IPS-20b (cell line): ENCODE measurements around the gene IRS1.
"Not testable (repeated sequence)": the region's sequence is repeated elsewhere in the genome, so short reads cannot be mapped to it uniquely, and the experiment has no call there.

ENCODE experiments used
- H3K27ac ChIP-seq: one replicate; pipeline ENCODE4 v1.5.1; 2013; ENCODE audit warnings: low read length
- H3K27me3 ChIP-seq: 2 replicates; pipeline ENCODE4 v1.6.1; 2013; ENCODE audit warnings: mild to moderate bottlenecking, low read length, inconsistent platforms; ENCODE audit not compliant: insufficient read depth
- H3K36me3 ChIP-seq: 2 replicates; pipeline ENCODE4 v1.6.1; 2013; ENCODE audit warnings: low read depth, mild to moderate bottlenecking, inconsistent platforms, low read length, moderate library complexity; ENCODE audit not compliant: insufficient read depth
- H3K4me1 ChIP-seq: 2 replicates; pipeline ENCODE4 v1.6.1; 2013; ENCODE audit warnings: mild to moderate bottlenecking, control low read depth, inconsistent platforms, low read length, moderate library complexity; ENCODE audit not compliant: insufficient read depth
- H3K4me3 ChIP-seq: 2 replicates; pipeline ENCODE4 v1.5.1; 2013; ENCODE audit warnings: mild to moderate bottlenecking, low read length, inconsistent platforms
- H3K9ac ChIP-seq: 2 replicates; pipeline ENCODE4 v1.6.1; 2013; ENCODE audit warnings: low read depth, mild to moderate bottlenecking, inconsistent platforms, low read length, moderate library complexity
- H3K9me3 ChIP-seq: 2 replicates; pipeline ENCODE4 v1.6.1; 2013; ENCODE audit warnings: mild to moderate bottlenecking, low read depth, low read length, inconsistent platforms; ENCODE audit not compliant: insufficient read depth

The IRS1 gene

DNA sequence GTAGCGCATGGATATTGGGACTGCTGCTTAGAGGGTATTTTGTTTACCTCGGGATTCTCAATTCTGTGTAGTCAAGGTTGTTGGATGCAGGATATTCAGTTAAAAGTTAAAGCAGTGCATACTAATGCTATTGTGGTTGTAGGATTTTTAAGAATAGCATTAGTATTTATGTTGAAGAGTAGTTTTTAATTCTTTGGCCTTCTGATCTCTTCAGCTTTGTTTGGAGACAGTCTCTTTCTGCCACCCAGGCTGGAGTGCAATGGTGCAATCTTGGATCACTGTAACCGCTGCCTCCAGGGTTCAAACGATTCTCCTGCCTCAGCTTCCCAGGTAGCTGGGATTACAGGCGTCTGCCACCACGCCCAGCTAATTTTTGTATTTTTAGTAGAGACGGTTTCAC, 37.7 kb upstream of the IRS1 start:
- Histone ChIP-seq H3K9ac (peak overlapping the region; percentile 80; the same call in 1 of the 2 replicates), H3K36me3 (no peaks in the 10 kb centered on the region), H3K27me3 (peaks cover 4% of the 10 kb centered on the region; the same call in 1 of the 2 replicates), H3K9me3 (no peaks in the 10 kb centered on the region), H3K4me1 (no peaks in the 10 kb centered on the region; the same call in 1 of the 2 replicates), H3K4me3 (no peak overlapping the region; the same call in 1 of the 2 replicates), H3K27ac (no peak overlapping the region)

- no peak overlapping the region for H3K27ac ChIP-seq
- no peaks in the 10 kb centered on the region; the same call in 1 of the 2 replicates for H3K4me1 ChIP-seq
- no peaks in the 10 kb centered on the region for H3K36me3 ChIP-seq
- H3K27me3 ChIP-seq, result peaks cover 4% of the 10 kb centered on the region; the same call in 1 of the 2 replicates
- peak overlapping the region; percentile 80 for H3K9ac ChIP-seq
- peak overlapping the region; percentile 79 for H3K4me3 ChIP-seq
- H3K9me3 ChIP-seq, result no peaks in the 10 kb centered on the region
These were observed 36.9 kb upstream of the IRS1 start for GRCh38 chr2:226836548-226836885.

DNA sequence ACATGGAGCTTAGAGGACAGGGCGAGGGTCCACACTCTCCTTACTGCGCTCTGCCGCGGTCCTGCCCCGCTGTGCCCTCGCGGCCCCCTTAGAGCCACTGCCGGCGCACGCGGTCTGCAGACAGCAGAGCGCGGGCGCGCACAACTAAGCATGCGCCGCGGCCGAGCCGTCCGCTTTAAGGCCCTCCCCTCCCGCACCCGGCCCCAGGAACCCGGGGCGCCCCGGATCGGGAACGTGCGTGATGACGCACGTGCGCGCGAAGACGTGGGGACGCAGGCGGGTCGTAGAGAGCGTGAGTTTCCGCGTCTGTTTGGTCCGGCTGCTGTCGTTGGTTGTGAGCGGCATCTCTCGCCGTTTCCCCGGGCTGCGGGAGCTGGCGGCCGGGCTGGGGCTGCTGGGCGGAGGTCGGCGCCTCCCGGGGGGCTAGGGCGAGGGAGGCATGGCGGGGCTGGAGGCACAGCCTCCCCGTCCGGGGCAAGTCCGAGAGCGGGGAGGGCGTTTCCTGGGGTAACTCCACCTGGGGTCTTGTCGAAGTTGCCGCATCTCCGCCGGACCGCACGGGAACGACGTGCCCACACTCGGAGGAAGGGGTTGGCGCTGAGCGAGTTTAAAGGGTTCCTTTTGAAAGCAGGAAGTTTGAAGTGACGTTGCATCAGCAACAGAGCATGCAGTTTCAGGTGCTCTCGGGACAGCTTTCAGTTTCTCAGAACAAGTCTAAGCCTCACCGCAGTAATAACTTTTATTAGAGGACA, 36.4 kb upstream of the IRS1 start, which contains the start of gene RHBDD1:
RHBDD1 (plus strand) TSS at position 259 of the 752 bp plus-strand sequence. CDS start 28,640 bp downstream, outside the sequence.
- no peaks in the 10 kb centered on the region for H3K36me3 ChIP-seq
- no peak within 1 kb of the TSS for H3K27ac ChIP-seq
- H3K9ac ChIP-seq, result peak within 1 kb of the TSS; percentile 80
- peak within 1 kb of the TSS; percentile 79 for H3K4me3 ChIP-seq
- H3K9me3 ChIP-seq, result no peaks in the 10 kb centered on the region
- H3K27me3 ChIP-seq, result peaks cover 4% of the 10 kb centered on the region; the same call in 1 of the 2 replicates
- H3K4me1 ChIP-seq, result no peaks in the 10 kb centered on the region; the same call in 1 of the 2 replicates

- no peaks in the 10 kb centered on the region; the same call in 1 of the 2 replicates for H3K4me1 ChIP-seq
- H3K36me3 ChIP-seq, result no peaks in the 10 kb centered on the region
- H3K9me3 ChIP-seq, result no peaks in the 10 kb centered on the region
- H3K27ac ChIP-seq, result no peak overlapping the region
- peaks cover 4% of the 10 kb centered on the region; the same call in 1 of the 2 replicates for H3K27me3 ChIP-seq
- H3K4me3 ChIP-seq, result peak overlapping the region; percentile 79
- H3K9ac ChIP-seq, result peak overlapping the region; percentile 66; the same call in 1 of the 2 replicates
These were observed 35.8 kb upstream of the IRS1 start for GRCh38 chr2:226835420-226835795.

- H3K27ac ChIP-seq, H3K4me1 ChIP-seq, H3K27me3 ChIP-seq, H3K36me3 ChIP-seq, H3K9me3 ChIP-seq: not testable (repeated sequence)
- H3K4me3 ChIP-seq, result peak overlapping the region; percentile 79; the same call in 1 of the 2 replicates
- H3K9ac ChIP-seq, result peak overlapping the region; percentile 66; the same call in 1 of the 2 replicates
These were observed 35.3 kb upstream of the IRS1 start for GRCh38 chr2:226834880-226835279.

- Histone ChIP-seq H3K9me3 (no peaks in the 10 kb centered on the region), H3K27me3 (peaks cover 4% of the 10 kb centered on the region; the same call in 1 of the 2 replicates), H3K4me3 (no peak overlapping the region), H3K36me3 (no peaks in the 10 kb centered on the region), H3K4me1 (no peaks in the 10 kb centered on the region; the same call in 1 of the 2 replicates), H3K27ac (no peak overlapping the region), H3K9ac (no peak overlapping the region)
These were observed 32.4 kb upstream of the IRS1 start for GRCh38 chr2:226832061-226832460.

DNA sequence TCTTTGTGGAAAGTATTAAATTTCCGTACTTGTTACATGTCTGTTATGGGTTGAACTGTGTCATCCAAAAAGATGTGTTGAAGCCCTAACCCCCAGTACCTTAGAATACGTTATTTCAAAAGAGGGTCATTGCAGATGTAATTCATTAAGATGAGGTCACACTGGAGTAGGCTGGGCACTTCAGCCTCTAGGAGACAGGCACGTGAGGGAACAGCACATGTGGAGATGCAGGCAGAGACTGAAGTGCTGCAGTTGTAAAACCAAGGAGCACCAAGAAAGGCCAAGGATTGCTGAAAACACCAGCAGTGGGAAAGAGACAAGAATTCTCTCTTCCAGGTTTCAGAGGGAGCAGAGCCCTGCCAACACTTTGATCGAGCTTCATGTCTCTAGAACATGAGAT, 31.6 kb upstream of the IRS1 start:
- no peak overlapping the region for H3K4me3 ChIP-seq
- no peak overlapping the region for H3K27ac ChIP-seq
- H3K4me1 ChIP-seq, result no peaks in the 10 kb centered on the region
- peaks cover 4% of the 10 kb centered on the region; the same call in 1 of the 2 replicates for H3K27me3 ChIP-seq
- no peaks in the 10 kb centered on the region for H3K9me3 ChIP-seq
- no peaks in the 10 kb centered on the region for H3K36me3 ChIP-seq
- no peak overlapping the region for H3K9ac ChIP-seq

DNA sequence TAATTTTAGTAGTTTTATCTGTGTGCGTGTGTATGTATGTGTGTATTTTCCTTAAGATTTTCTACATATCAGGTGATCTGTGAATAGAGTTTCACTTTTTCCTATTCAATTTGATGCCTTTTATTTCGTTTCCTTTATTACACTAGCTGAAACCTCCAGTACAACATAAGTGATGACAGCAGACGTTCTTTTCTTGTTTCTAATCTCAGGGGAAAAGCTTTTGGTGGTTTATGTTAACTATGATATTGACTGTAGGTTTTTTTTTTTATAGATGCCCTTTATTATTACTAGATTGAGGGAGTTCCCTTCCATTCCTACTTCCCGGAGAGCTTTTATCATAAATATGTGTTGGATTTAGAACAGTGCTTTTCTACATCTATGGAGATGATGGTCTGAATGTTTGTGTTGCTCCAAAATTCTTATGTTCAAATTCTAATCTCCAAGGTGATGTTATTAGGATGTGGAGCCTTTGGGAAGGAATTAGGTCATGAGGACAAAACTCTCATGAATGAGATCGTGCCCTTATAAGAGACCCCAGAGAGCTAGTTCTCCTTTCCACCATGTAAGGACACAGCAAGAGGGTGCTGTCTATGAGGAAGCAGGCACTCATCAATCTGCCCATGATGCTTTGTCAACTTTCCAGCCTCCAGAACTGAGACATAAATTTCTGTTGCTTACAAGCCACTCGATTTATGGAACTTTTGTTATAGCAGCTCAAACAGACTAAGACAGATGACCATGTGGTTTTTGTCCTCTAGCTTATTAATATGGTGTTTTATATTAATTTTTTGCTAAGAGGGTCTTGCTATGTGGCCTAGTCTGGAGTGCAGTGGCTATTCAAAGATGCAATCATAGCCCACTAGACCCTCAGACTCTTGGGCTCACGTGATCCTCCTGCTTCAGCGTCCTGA, 30.4 kb upstream of the IRS1 start:
- peaks cover 4% of the 10 kb centered on the region; the same call in 1 of the 2 replicates for H3K27me3 ChIP-seq
- H3K9ac ChIP-seq, result no peak overlapping the region
- no peaks in the 10 kb centered on the region for H3K9me3 ChIP-seq
- no peaks in the 10 kb centered on the region for H3K36me3 ChIP-seq
- no peak overlapping the region for H3K27ac ChIP-seq
- no peaks in the 10 kb centered on the region for H3K4me1 ChIP-seq
- H3K4me3 ChIP-seq, result no peak overlapping the region

DNA sequence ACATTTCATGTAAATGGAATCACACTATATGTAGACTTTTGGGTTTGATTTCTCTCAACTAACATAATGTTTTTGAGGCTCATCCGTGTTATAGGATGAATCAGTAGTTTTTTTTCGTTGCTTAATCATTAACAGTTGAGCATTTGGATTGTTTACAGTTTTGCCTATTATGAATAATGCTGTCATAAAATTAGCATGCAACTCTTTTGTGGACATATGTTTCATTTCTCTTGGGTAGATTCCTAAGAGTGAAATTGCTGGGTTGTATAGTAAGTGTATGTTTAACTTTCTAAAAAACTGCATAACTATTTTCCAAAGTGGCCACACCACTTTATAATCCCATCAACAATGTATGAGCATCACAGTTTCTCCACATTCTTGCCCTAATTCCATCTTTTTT, 28.6 kb upstream of the IRS1 start:
- H3K9me3 ChIP-seq, result no peaks in the 10 kb centered on the region
- no peaks in the 10 kb centered on the region for H3K36me3 ChIP-seq
- no peaks in the 10 kb centered on the region for H3K27me3 ChIP-seq
- H3K4me3 ChIP-seq, result no peak overlapping the region
- H3K27ac ChIP-seq, result no peak overlapping the region
- H3K4me1 ChIP-seq, result no peaks in the 10 kb centered on the region
- no peak overlapping the region for H3K9ac ChIP-seq

GRCh38 chr2:226825056-226825455, 25.4 kb upstream of the IRS1 start:
- no peaks in the 10 kb centered on the region for H3K36me3 ChIP-seq
- no peaks in the 10 kb centered on the region for H3K9me3 ChIP-seq
- no peak overlapping the region for H3K4me3 ChIP-seq
- no peaks in the 10 kb centered on the region for H3K4me1 ChIP-seq
- no peak overlapping the region for H3K9ac ChIP-seq
- H3K27me3 ChIP-seq, result no peaks in the 10 kb centered on the region
- H3K27ac ChIP-seq, result no peak overlapping the region

GRCh38 chr2:226818930-226819329, 19.3 kb upstream of the IRS1 start:
- Histone ChIP-seq H3K4me1 (no peaks in the 10 kb centered on the region; the same call in 1 of the 2 replicates), H3K4me3 (no peak overlapping the region), H3K27me3 (no peaks in the 10 kb centered on the region), H3K9me3 (no peaks in the 10 kb centered on the region), H3K9ac (no peak overlapping the region), H3K27ac (no peak overlapping the region), H3K36me3 (no peaks in the 10 kb centered on the region)
